Measurements from ENCODE around the gene CMPK1. TPM values are rescaled to one million over a fixed set of nuclear protein-coding genes. Genes with fewer than 3 reads are reported as not detected.

CMPK1 gene
- total RNA-seq, 1 experiment from 2014 or later = 119 TPM

GRCh38 chr1:47405697-47406096, 72.1 kb downstream of the CMPK1 start:
- H3F3A ChIP-seq (ENCODE audit: insufficient read depth, low read depth) = no peaks in the 10 kb centered on the region
- H3K27me3 ChIP-seq (ENCODE audit: insufficient read depth, low read depth) = no peaks in the 10 kb centered on the region
- no peak overlapping the region for H2AFZ ChIP-seq
- no peaks in the 10 kb centered on the region for H3K36me3 ChIP-seq (ENCODE audit: low read depth)
- no peaks in the 10 kb centered on the region for H4K20me1 ChIP-seq (ENCODE audit: insufficient read depth)
- H3K79me2 ChIP-seq (ENCODE audit: low read depth) = no peaks in the 10 kb centered on the region
- no TSS peak for BruUV-seq (replicated peaks)
- no peak overlapping the region for H3K27ac ChIP-seq
- H3K9me2 ChIP-seq (ENCODE audit: insufficient read depth) = no peaks in the 10 kb centered on the region
- CTCF ChIA-PET = interaction anchor here (0.6 kb wide), 1 partner anchor 29 kb away, joined by 15 read pairs; no protein-coding TSS in a partner anchor
- no peak overlapping the region for H3K4me3 ChIP-seq
- H3K4me1 ChIP-seq (replicated peaks; ENCODE audit: insufficient read depth) = no peaks in the 10 kb centered on the region
- H3K4me2 ChIP-seq = no peak overlapping the region
- no peaks in the 10 kb centered on the region for H3K9me3 ChIP-seq (ENCODE audit: insufficient read depth, low read depth)
- POLR2A ChIA-PET (ENCODE audit: unreplicated experiment) = no interaction called here
- intact Hi-C loops (cut with micrococcal nuclease; ENCODE audit: unreplicated experiment) = no loop called here
- TF ChIP-seq EZH2 (IDR thresholded peaks at IDR 0.05; ENCODE audit: low read depth) (no peak), CTCF (conservative IDR thresholded peaks at IDR 0.05) (no peak)
- DNase-seq = no peak

GRCh38 chr1:47406966-47407365, 73.4 kb downstream of the CMPK1 start:
- intact Hi-C loops (cut with micrococcal nuclease; ENCODE audit: unreplicated experiment) = no loop called here
- Histone ChIP-seq H3K9me3 (ENCODE audit: insufficient read depth, low read depth) (no peaks in the 10 kb centered on the region), H2AFZ (no peak overlapping the region), H4K20me1 (ENCODE audit: insufficient read depth) (no peaks in the 10 kb centered on the region), H3K4me3 (no peak overlapping the region), H3K27ac (no peak overlapping the region), H3K4me2 (no peak overlapping the region), H3K9me2 (ENCODE audit: insufficient read depth) (no peaks in the 10 kb centered on the region), H3K27me3 (ENCODE audit: insufficient read depth, low read depth) (no peaks in the 10 kb centered on the region), H3K79me2 (ENCODE audit: low read depth) (no peaks in the 10 kb centered on the region), H3K4me1 (replicated peaks; ENCODE audit: insufficient read depth) (no peaks in the 10 kb centered on the region), H3K36me3 (ENCODE audit: low read depth) (no peaks in the 10 kb centered on the region), H3F3A (ENCODE audit: insufficient read depth, low read depth) (no peaks in the 10 kb centered on the region)
- CTCF ChIA-PET = no interaction called here
- TF ChIP-seq EZH2 (IDR thresholded peaks at IDR 0.05; ENCODE audit: low read depth) (no peak), CTCF (conservative IDR thresholded peaks at IDR 0.05) (no peak)
- DNase-seq = no peak
- POLR2A ChIA-PET (ENCODE audit: unreplicated experiment) = no interaction called here
- no TSS peak for BruUV-seq (replicated peaks)

GRCh38 chr1:47407481-47407880, 73.9 kb downstream of the CMPK1 start:
- H3F3A ChIP-seq (ENCODE audit: insufficient read depth, low read depth) = no peaks in the 10 kb centered on the region
- H3K4me2 ChIP-seq = no peak overlapping the region
- H4K20me1 ChIP-seq (ENCODE audit: insufficient read depth) = no peaks in the 10 kb centered on the region
- intact Hi-C loops (cut with micrococcal nuclease; ENCODE audit: unreplicated experiment) = no loop called here
- TF ChIP-seq CTCF (conservative IDR thresholded peaks at IDR 0.05) (no peak), EZH2 (IDR thresholded peaks at IDR 0.05; ENCODE audit: low read depth) (no peak)
- no peak for DNase-seq
- no peak overlapping the region for H3K4me3 ChIP-seq
- no peaks in the 10 kb centered on the region for H3K36me3 ChIP-seq (ENCODE audit: low read depth)
- no peak overlapping the region for H2AFZ ChIP-seq
- CTCF ChIA-PET = no interaction called here
- BruUV-seq (replicated peaks) = no TSS peak
- no peaks in the 10 kb centered on the region for H3K79me2 ChIP-seq (ENCODE audit: low read depth)
- H3K9me3 ChIP-seq (ENCODE audit: insufficient read depth, low read depth) = no peaks in the 10 kb centered on the region
- H3K9me2 ChIP-seq (ENCODE audit: insufficient read depth) = no peaks in the 10 kb centered on the region
- H3K27ac ChIP-seq = no peak overlapping the region
- POLR2A ChIA-PET (ENCODE audit: unreplicated experiment) = no interaction called here
- no peaks in the 10 kb centered on the region for H3K27me3 ChIP-seq (ENCODE audit: insufficient read depth, low read depth)
- no peaks in the 10 kb centered on the region for H3K4me1 ChIP-seq (replicated peaks; ENCODE audit: insufficient read depth)

Measured in PC-9 (cell line).